ENCODE data around the gene AP4E1. TPM values are rescaled to one million over a fixed set of nuclear protein-coding genes. Genes with fewer than 3 reads are reported as not detected.
"Not testable (repeated sequence)": the region's sequence is repeated elsewhere in the genome, so short reads cannot be mapped to it uniquely, and the experiment has no call there.

Gene AP4E1
- total and polyA plus RNA-seq, 9 donors = 3.1 to 12.7 (median 6.8) TPM

DNA sequence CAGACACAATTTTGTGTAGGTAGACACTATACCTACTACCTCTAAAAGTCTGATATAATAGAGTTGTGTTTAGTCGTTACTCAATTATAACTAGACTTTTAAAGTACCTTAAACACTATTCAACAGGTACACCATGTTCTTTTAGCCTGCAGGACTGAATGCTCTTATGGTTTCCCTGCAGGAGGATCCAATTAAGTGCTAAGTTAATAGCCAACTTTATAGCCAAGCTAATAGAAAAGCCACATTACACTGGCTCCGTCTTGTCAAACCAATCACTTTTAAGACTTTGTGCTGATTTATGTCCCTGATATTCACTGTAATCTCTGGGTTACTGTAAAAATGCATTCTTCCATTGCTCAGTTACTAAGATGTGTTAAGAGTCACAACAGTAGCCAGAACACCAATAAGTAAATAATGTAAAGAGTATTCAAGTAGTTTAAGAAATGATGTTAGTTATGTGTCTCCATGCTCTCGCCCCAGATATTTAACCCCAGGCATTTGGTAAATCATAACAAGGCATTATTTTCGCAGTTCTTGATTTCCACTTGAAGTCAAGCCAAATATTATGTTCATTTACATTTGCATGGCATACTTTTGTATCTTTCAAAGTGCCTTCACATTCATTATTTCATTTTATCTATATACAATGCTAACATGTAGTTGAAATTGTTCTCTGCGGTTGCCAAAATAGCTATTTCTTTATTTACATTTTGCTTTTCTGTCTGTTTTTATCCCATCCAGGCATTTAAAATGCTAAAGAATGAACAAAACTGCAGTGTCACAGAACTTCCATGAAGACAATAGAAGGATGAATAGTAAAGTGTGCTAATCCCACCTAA is 42.7 kb upstream of the AP4E1 start:
- no peaks in the 10 kb centered on the region for H3K27me3 ChIP-seq
- no peaks in the 10 kb centered on the region for H3K4me1 ChIP-seq (ENCODE audit: insufficient read depth)
- H3K36me3 ChIP-seq = no peaks in the 10 kb centered on the region
- H3K4me3 ChIP-seq = no peak overlapping the region
- H3K27ac ChIP-seq = no peak overlapping the region
- TF ChIP-seq POLR2A (IDR thresholded peaks at IDR 0.05) (no peak), EP300 (IDR thresholded peaks at IDR 0.05) (no peak)
- TF ChIP-seq, protein P1, sequence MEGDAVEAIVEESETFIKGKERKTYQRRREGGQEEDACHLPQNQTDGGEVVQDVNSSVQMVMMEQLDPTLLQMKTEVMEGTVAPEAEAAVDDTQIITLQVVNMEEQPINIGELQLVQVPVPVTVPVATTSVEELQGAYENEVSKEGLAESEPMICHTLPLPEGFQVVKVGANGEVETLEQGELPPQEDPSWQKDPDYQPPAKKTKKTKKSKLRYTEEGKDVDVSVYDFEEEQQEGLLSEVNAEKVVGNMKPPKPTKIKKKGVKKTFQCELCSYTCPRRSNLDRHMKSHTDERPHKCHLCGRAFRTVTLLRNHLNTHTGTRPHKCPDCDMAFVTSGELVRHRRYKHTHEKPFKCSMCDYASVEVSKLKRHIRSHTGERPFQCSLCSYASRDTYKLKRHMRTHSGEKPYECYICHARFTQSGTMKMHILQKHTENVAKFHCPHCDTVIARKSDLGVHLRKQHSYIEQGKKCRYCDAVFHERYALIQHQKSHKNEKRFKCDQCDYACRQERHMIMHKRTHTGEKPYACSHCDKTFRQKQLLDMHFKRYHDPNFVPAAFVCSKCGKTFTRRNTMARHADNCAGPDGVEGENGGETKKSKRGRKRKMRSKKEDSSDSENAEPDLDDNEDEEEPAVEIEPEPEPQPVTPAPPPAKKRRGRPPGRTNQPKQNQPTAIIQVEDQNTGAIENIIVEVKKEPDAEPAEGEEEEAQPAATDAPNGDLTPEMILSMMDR (IDR thresholded peaks at IDR 0.05) = no peak
- DNase-seq = no peak
- no peaks in the 10 kb centered on the region for H3K9me3 ChIP-seq
- intact Hi-C loops (cut with DNase I) = no loop called here
- 81 to 90% (median 82%) methylated on average over 5 of the region's 5 CpGs for WGBS, 3 donors

DNA sequence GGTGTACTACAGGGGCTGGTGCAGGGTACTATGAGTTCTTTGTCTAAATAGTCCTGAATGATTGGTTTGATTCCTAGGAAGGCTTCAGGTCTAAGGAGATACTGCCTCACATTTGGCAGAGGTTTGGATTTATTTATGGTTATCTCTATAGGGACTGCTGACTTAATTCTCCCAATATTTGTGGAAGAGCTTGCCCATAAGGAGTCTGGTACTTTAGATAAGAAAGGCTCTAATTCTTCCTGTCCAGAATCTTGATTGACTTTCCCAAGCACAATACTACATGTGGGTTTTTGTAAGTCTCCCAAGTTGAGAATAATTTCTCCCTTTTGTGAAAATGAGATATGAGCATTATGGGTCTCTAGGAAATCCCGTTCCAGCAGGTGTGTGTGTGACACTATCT is 36.7 kb upstream of the AP4E1 start:
- intact Hi-C loops (cut with DNase I) = loop anchor here in 3 of 4 donors (10.0 kb wide), 1 partner anchor 197 kb away; no protein-coding TSS in a partner anchor
- Histone ChIP-seq H3K4me1 (ENCODE audit: insufficient read depth) (peaks cover 1% of the 10 kb centered on the region), H3K4me3 (no peak overlapping the region), H3K27ac (no peak overlapping the region), H3K27me3 (no peaks in the 10 kb centered on the region), H3K36me3 (no peaks in the 10 kb centered on the region), H3K9me3 (no peaks in the 10 kb centered on the region)
- TF ChIP-seq, protein P1 (IDR thresholded peaks at IDR 0.05) = no peak
- TF ChIP-seq POLR2A (IDR thresholded peaks at IDR 0.05) (no peak), EP300 (IDR thresholded peaks at IDR 0.05) (no peak)
- no peak for DNase-seq
- 63 to 87% (median 76%) methylated on average over 1 of the region's 1 CpG for WGBS, 3 donors

DNA sequence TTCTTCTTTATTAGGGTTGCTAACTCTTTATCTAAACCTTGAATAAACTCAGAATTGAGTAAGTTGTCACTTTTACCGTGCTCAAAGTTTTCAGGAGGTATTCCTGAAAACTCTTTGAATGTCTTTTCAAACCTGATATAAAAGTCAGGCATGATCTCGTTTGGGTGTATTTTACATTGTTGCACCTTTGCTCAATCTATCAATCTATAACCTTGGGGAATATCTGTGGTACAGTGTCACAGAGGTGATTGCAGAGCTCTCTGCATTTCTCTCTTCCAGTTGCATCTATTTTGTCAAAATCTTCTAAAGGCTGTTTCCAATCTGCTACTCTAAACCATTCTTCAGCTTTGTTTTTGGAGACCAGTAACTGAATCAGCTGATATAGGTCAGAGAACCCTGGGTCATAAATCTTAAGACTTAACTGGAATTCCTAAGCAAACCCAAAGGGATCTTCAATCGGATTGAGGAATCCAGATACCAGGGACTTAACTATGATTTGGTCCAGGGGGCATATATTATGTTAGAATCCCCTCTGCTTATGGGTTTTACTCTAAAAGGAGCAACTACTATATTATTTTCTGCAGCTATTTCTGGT is 35.6 kb upstream of the AP4E1 start:
- no peak for DNase-seq
- Histone ChIP-seq H3K4me3 (no peak overlapping the region), H3K27ac (no peak overlapping the region), H3K9me3 (no peaks in the 10 kb centered on the region), H3K27me3 (no peaks in the 10 kb centered on the region), H3K4me1 (ENCODE audit: insufficient read depth) (peaks cover 1% of the 10 kb centered on the region), H3K36me3 (no peaks in the 10 kb centered on the region)
- TF ChIP-seq EP300 (IDR thresholded peaks at IDR 0.05) = no peak
- TF ChIP-seq, protein P1 (IDR thresholded peaks at IDR 0.05) = no peak
- no peak for TF ChIP-seq POLR2A (IDR thresholded peaks at IDR 0.05)
- intact Hi-C loops (cut with DNase I) = loop anchor here in 3 of 4 donors (10.0 kb wide), 1 partner anchor 198 kb away; no protein-coding TSS in a partner anchor
- 57 to 59% (median 58%) methylated on average over 3 of the region's 3 CpGs for WGBS, 3 donors

DNA sequence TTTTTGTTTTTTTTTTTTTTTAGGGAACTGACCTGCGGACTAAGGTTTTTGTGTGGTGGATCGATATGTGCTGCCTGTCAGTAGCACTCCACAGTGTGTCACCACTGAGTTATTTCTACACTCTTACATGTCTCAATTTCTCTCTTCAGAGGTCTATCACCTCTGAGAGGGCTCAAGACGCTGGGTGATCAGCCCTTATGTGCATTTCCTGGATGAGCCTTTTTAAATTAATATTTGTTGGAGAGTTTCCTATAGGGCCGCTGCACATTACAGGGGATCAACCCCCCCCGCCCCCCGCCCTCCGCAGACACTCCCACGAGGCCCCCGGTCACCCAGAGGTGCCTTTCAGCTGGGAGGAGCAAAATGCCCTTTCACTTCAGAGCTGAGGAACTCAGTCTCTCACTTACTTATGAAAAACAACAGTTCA is 34.5 kb upstream of the AP4E1 start:
- 52 to 55% (median 52%) methylated on average over 9 of the region's 9 CpGs for WGBS, 3 donors
- Histone ChIP-seq H3K4me3 (no peak overlapping the region), H3K9me3 (no peaks in the 10 kb centered on the region), H3K27ac (no peak overlapping the region), H3K36me3 (no peaks in the 10 kb centered on the region), H3K27me3 (no peaks in the 10 kb centered on the region), H3K4me1 (ENCODE audit: insufficient read depth) (peaks cover 1% of the 10 kb centered on the region)
- no peak for DNase-seq
- TF ChIP-seq EP300 (IDR thresholded peaks at IDR 0.05) (no peak), POLR2A (IDR thresholded peaks at IDR 0.05) (no peak)
- TF ChIP-seq, protein P1 (IDR thresholded peaks at IDR 0.05) = no peak
- intact Hi-C loops (cut with DNase I) = loop anchor here in 3 of 4 donors (10.0 kb wide), 1 partner anchor 199 kb away; no protein-coding TSS in a partner anchor

DNA sequence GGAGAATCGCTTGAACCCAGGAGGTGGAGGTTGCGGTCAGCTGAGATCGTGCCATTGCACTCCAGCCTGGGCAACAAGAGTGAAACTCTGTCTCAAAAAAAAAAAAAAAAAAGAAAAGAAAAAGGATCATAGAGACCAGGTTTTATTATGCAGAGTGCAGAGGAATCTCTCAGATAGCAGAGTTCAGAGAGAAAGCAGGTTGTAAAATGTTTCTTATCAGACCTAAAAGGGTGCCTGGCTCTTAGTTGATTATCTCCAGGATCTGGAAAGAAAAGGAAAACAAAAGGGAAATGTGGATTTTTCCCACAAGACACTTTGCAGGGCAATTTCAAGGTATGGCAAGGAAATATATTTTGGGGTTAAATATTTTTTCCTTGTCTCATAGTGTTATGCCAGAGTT is 33.2 kb upstream of the AP4E1 start:
- DNase-seq; H3K27me3 ChIP-seq; H3K4me3 ChIP-seq; H3K27ac ChIP-seq; H3K9me3 ChIP-seq; H3K4me1 ChIP-seq (ENCODE audit: insufficient read depth); H3K36me3 ChIP-seq: not testable (repeated sequence)
- intact Hi-C loops (cut with DNase I) = loop anchor here (5.0 to 10.0 kb wide), 2 partner anchors 200 to 203 kb away; no protein-coding TSS in a partner anchor
- whole genome bisulfite sequencing, 3 donors = 93 to 98% (median 93%) methylated on average over 3 of the region's 3 CpGs
